Tibial nerve (tissue), 4 donors: ENCODE data around the gene FNDC3B. TPM values are rescaled to one million over a fixed set of nuclear protein-coding genes. Genes with fewer than 3 reads are reported as not detected.
"Not testable (repeated sequence)": the region's sequence is repeated elsewhere in the genome, so short reads cannot be mapped to it uniquely, and the experiment has no call there.

Source experiments
- DNase-seq, 2 donors: peaks; one replicate each; pipeline ENCODE4 v3.0.0-alpha.2; 2019; ENCODE audit warnings: low spot score in 2 of 2
- H3K27ac ChIP-seq, 4 donors: fragments of 200-600 bp; sonication (generic) in 3 of 4; one replicate each; pipeline ENCODE4 v1.5.1; 2017 to 2019; ENCODE audit warnings: mild to moderate bottlenecking in 1 of 4
- H3K27me3 ChIP-seq, 2 donors: fragments of 200-600 bp; sonication (generic) in 1 of 2; one replicate each; pipeline versions ENCODE4 v1.5.1 to v1.6.0; 2017 to 2019
- H3K36me3 ChIP-seq, 3 donors: fragments of 200-600 bp; sonication (generic); one replicate each; pipeline ENCODE4 v1.5.1; 2018 to 2019
- H3K4me1 ChIP-seq, 4 donors: fragments of 200-600 bp; sonication (generic) in 3 of 4; one replicate each; pipeline ENCODE4 v1.5.1; 2017 to 2019
- H3K4me3 ChIP-seq, 4 donors: fragments of 200-600 bp; sonication (generic) in 3 of 4; one replicate each; pipeline ENCODE4 v1.5.1; 2017 to 2019; ENCODE audit warnings: mild to moderate bottlenecking in 1 of 4, moderate library complexity in 1 of 4
- H3K9me3 ChIP-seq, 4 donors: fragments of 200-600 bp; sonication (generic) in 3 of 4; one replicate each; pipeline ENCODE4 v1.5.1; 2017 to 2019
- EP300 ChIP-seq, 2 donors: sonication (generic); formaldehyde crosslinking; IDR thresholded peaks; one replicate each; pipeline ENCODE4 v1.6.1; 2017; ENCODE audit warnings: antibody characterized with exemption in 2 of 2, mild to moderate bottlenecking in 1 of 2
- POLR2A ChIP-seq, 2 donors: fragments of 450-650 bp; IDR thresholded peaks; one replicate each; pipeline ENCODE4 v1.6.1; 2017; ENCODE audit warnings: antibody characterized with exemption in 2 of 2, mild to moderate bottlenecking in 2 of 2, moderate library complexity in 2 of 2
- WGBS, 2 donors: methylation state at CpG; one replicate each; pipeline ENCODE4 v1.1.5; 2018; 5-methylcytosine and 5-hydroxymethylcytosine counted together
- total RNA-seq, 4 donors: library from RNA; depleted of rRNA; stranded (reverse); fragments of >200 nt; gene quantifications; one replicate each; pipeline ENCODE4 v1.1.0, GENCODE V29; 2016
- TF ChIP-seq, protein P1 (sequence below), 5 experiments: fragments of 200-600 bp in 3 of 5; fragments of 450-650 bp in 2 of 5; sonication (generic) in 3 of 5; IDR thresholded peaks; one replicate each; pipeline ENCODE4 v1.5.1; 2016 to 2019; ENCODE audit warnings: antibody characterized with exemption in 5 of 5, mild to moderate bottlenecking in 3 of 5, moderate library complexity in 2 of 5

The FNDC3B gene
- total RNA-seq, 4 donors from 2014 or later = 87.5 to 106 (median 95.7) TPM

DNA sequence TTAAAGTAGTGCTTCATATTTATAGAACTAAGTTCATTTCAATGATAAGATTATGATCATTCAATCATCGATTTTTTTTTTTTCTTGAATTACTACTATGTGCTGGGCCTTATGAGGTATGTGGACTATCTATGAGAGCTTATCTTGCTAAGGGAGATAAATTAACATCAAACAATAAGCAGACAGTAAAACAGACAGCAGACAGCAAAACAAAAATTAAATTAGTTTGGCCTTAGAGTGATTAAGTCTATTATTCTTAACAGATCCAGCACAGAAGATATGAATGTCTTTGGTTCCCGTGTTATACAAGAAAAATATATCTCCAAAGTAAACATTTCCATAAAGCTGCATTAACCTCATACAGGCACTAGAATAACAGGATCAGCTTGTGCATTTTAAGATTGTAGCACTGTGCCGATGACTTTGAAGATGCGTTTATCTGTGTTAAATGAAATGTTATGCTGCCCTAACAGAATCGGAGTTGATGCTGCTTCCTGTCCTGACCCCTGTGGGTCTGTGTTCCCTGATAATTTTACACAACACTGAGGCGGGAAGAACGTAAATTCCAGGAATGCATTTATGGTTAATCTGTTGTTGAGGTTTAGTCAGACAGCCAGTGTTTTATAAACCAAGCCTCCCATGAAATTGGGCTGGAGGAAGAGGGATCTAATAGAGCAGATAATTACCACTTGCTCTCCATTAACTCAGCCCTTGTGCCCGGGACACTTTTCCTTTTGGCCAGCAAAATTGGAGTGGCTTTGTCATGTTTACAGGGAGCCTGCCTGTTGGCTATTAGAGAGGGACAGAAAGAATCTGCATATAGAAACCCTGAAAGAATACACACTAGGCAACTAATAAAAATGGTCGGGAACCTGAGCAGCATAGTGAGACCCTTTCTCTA lies 328.1 kb downstream of the FNDC3B start:
- H3K4me3 ChIP-seq = no peak overlapping the region
- 68 to 74% methylated on average over 9 of the region's 9 CpGs for WGBS, 2 donors
- DNase-seq = no peak
- no peak overlapping the region for H3K27ac ChIP-seq
- peaks cover 0 to 62% (median 0%) of the 10 kb centered on the region in 3 donors for H3K36me3 ChIP-seq
- H3K4me1 ChIP-seq = no peaks in the 10 kb centered on the region
- no peak for TF ChIP-seq POLR2A (IDR thresholded peaks at IDR 0.05)
- TF ChIP-seq, protein P1, sequence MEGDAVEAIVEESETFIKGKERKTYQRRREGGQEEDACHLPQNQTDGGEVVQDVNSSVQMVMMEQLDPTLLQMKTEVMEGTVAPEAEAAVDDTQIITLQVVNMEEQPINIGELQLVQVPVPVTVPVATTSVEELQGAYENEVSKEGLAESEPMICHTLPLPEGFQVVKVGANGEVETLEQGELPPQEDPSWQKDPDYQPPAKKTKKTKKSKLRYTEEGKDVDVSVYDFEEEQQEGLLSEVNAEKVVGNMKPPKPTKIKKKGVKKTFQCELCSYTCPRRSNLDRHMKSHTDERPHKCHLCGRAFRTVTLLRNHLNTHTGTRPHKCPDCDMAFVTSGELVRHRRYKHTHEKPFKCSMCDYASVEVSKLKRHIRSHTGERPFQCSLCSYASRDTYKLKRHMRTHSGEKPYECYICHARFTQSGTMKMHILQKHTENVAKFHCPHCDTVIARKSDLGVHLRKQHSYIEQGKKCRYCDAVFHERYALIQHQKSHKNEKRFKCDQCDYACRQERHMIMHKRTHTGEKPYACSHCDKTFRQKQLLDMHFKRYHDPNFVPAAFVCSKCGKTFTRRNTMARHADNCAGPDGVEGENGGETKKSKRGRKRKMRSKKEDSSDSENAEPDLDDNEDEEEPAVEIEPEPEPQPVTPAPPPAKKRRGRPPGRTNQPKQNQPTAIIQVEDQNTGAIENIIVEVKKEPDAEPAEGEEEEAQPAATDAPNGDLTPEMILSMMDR (IDR thresholded peaks at IDR 0.05) = no peak
- no peak for TF ChIP-seq EP300 (IDR thresholded peaks at IDR 0.05)
- H3K9me3 ChIP-seq = no peaks in the 10 kb centered on the region
- no peaks in the 10 kb centered on the region for H3K27me3 ChIP-seq

GRCh38 chr3:172368556-172368955 lies 329.2 kb downstream of the FNDC3B start:
- H3K9me3 ChIP-seq, DNase-seq, H3K27ac ChIP-seq, H3K27me3 ChIP-seq, H3K4me1 ChIP-seq, H3K4me3 ChIP-seq: not testable (repeated sequence)
- WGBS, 2 donors = 94 to 95% methylated on average over 5 of the region's 5 CpGs
- peaks cover 0 to 62% (median 0%) of the 10 kb centered on the region in 3 donors for H3K36me3 ChIP-seq

- H3K27ac ChIP-seq = no peak overlapping the region
- 84 to 93% methylated on average over 9 of the region's 9 CpGs for WGBS, 2 donors
- no peak for DNase-seq
- H3K36me3 ChIP-seq = peaks cover 0 to 63% (median 0%) of the 10 kb centered on the region in 3 donors
- no peaks in the 10 kb centered on the region for H3K4me1 ChIP-seq
- no peak overlapping the region for H3K4me3 ChIP-seq
- no peaks in the 10 kb centered on the region for H3K27me3 ChIP-seq
- no peak for TF ChIP-seq EP300 (IDR thresholded peaks at IDR 0.05)
- TF ChIP-seq, protein P1 (IDR thresholded peaks at IDR 0.05) = no peak
- no peak for TF ChIP-seq POLR2A (IDR thresholded peaks at IDR 0.05)
- no peaks in the 10 kb centered on the region for H3K9me3 ChIP-seq
Measured at GRCh38 chr3:172369590-172370259, 330.3 kb downstream of the FNDC3B start.

DNA sequence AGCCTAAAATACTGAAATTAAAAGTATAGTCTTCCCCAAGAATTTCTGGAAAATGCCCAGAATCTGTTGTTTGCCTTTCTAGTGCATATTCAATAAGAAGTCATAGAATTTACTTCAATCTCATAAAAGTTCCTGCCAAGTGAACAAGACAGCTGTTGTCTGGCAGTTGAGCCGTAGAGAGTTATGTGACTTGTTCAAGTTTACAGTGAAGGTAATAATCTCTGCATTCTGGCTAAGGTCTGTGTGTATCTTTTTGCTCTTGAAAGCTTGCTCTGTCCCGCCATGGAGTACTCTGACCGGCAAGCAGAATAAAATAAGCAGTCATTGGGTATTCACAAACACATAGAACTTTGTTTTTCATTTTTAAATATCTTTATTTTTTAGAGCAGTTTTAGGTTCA lies 331.0 kb downstream of the FNDC3B start:
- TF ChIP-seq, protein P1 (IDR thresholded peaks at IDR 0.05) = no peak
- TF ChIP-seq POLR2A (IDR thresholded peaks at IDR 0.05) (no peak), EP300 (IDR thresholded peaks at IDR 0.05) (no peak)
- H3K27me3 ChIP-seq = no peaks in the 10 kb centered on the region
- no peak overlapping the region for H3K27ac ChIP-seq
- H3K36me3 ChIP-seq = peaks cover 0 to 67% (median 0%) of the 10 kb centered on the region in 3 donors
- no peak overlapping the region for H3K4me3 ChIP-seq
- WGBS, 2 donors = 51 to 57% methylated on average over 3 of the region's 3 CpGs
- H3K9me3 ChIP-seq = no peaks in the 10 kb centered on the region
- no peaks in the 10 kb centered on the region for H3K4me1 ChIP-seq
- DNase-seq = no peak

- DNase-seq = no peak
- H3K4me1 ChIP-seq = no peaks in the 10 kb centered on the region
- H3K4me3 ChIP-seq = no peak overlapping the region
- no peak overlapping the region for H3K27ac ChIP-seq
- no peaks in the 10 kb centered on the region for H3K9me3 ChIP-seq
- H3K27me3 ChIP-seq = no peaks in the 10 kb centered on the region
- TF ChIP-seq, protein P1 (IDR thresholded peaks at IDR 0.05) = no peak
- TF ChIP-seq POLR2A (IDR thresholded peaks at IDR 0.05) (no peak), EP300 (IDR thresholded peaks at IDR 0.05) (no peak)
- WGBS, 2 donors = 87 to 88% methylated on average over 4 of the region's 4 CpGs
- H3K36me3 ChIP-seq = peaks cover 0 to 65% (median 0%) of the 10 kb centered on the region in 3 donors
Measured at GRCh38 chr3:172371544-172371943, 332.2 kb downstream of the FNDC3B start.
